NOMO-1 treated with dmso at 0.1 percent for 144 hours (cell line): ENCODE results near the gene TNNC1.

Source experiments
- DNase-seq: peaks from one replicate; lab custom pipeline; 2025; ENCODE audit not compliant: unreplicated experiment; lab: John Stamatoyannopoulos, UW

Gene TNNC1

GRCh38 chr3:52432691-52433141 is 21.1 kb downstream of the TNNC1 start:
- DNase-seq: no peak

DNA sequence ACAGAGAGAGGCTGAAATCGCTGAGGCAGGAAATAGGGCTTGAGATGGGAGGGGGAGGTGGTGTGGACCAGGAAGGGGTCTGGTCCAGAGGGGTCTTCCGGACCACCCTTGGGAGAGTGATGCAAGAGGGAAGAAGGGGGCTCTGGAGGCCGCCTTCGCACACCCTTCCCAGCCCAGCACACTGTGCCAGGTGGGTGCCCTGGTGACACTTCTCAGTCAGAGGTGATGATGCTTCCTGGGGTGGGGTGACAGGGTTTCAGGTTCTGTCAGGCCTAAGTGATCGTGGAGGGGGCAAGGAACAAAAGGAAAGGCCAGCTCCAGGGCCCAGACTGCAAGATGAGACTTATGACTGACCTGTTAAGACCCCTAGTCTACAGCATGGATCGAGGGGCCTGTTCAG is 21.6 kb downstream of the TNNC1 start:
- no peak for DNase-seq

- no peak for DNase-seq
Observed at GRCh38 chr3:52431459-52432223, 22.2 kb downstream of the TNNC1 start.

GRCh38 chr3:52430416-52430810 is 23.4 kb downstream of the TNNC1 start:
- DNase-seq: no peak

GRCh38 chr3:52429779-52430415 is 23.9 kb downstream of the TNNC1 start:
- no peak for DNase-seq

DNA sequence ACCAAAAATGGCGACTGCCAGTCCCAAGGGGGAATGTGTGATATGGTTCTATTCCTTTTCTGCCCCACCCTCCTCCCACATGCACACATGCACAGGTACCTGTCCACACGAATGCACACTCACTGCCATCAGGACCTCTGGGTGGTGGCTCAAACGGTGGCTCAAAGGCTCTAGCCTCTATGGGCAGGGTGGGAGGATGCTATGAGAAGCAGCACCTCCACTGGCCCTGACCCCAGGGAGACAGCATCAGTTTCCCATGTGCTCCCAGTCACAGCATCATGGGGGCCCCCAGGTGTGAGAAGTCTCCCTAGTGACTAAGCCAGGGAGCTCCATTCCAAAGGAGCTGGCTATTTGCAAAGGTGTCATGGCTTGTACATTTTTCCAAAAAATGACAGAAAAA is 24.8 kb downstream of the TNNC1 start:
- no peak for DNase-seq

GRCh38 chr3:52428151-52429005 is 25.5 kb downstream of the TNNC1 start:
- DNase-seq: no peak

GRCh38 chr3:52423173-52423572 is 30.7 kb downstream of the TNNC1 start:
- DNase-seq: no peak

- no peak for DNase-seq
Observed at GRCh38 chr3:52422669-52423068, 31.2 kb downstream of the TNNC1 start.

GRCh38 chr3:52420388-52420787 is 33.5 kb downstream of the TNNC1 start:
- no peak for DNase-seq

DNA sequence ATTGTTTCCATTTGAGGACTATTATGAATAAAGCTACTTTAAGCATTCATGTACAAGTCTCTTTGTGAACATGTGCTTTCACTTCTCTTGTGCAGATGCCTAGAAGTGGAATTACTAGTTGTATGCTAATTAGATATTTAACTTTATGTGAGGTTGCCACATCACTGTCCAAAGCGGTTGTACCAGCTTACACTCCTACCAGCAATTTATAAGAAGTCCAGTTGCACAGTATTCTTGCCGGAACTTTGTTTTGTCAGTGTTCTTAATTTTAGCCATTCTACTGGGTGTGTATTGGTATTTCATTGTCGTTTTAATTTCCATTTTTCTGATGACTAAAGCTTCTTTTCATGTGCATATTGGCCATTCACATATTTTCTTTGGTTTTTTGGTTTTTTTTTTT is 38.0 kb downstream of the TNNC1 start:
- DNase-seq: no peak

DNA sequence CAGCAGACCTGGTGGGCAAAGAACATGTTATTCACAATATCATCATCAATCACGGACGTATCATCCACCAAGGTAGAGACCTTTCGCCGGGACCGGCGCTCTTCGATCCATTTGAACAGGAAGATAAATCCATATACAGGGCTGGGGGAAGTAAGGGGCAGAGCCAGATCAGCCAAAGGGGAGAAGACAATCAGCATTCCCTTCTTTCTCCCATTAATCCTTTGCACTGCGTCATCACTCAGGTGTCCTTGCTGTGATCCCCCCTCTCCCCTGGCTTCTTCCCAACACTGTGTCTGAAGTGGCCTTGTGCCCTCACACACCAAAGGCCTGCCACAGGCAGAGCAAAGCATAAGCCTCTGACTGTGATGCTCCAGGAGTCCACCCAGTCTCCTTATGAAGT is 45.4 kb downstream of the TNNC1 start:
- DNase-seq: no peak

- no peak for DNase-seq
Observed at GRCh38 chr3:52407779-52408178, 46.1 kb downstream of the TNNC1 start.

DNA sequence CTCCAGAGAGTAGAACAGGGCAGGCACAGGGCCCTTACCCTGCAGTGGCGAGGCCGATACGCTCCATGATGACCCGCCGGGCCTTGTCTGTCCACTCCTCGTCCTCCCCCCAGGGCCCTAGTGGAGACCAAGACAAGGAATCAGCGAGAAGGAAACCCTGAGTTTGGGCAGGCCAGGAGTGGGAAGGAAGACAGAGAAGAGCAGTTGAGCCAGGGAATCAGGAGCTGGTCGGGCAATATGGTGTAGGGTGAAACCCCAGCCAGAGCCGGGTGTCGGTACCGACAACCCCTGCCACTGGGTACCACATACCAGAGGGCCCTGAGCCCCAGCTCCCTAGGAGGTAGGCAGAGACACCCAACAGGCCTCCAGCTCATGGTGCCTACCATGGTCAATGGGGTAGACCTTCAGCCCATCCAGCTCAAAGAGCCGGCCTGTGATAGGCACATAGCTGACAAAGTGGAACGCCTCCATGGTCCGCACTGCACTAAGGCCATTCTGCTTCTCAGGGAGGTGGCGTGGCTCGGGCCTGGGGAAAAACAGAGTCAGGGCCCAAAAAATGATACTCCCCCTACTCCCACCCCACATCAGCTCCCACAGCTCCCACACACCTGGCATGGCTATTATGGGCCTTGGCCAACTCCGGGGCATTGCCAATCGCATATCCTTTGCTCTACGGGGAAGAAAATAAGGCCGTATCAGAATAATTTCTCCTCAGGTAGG is 46.9 kb downstream of the TNNC1 start:
- DNase-seq: no peak

DNA sequence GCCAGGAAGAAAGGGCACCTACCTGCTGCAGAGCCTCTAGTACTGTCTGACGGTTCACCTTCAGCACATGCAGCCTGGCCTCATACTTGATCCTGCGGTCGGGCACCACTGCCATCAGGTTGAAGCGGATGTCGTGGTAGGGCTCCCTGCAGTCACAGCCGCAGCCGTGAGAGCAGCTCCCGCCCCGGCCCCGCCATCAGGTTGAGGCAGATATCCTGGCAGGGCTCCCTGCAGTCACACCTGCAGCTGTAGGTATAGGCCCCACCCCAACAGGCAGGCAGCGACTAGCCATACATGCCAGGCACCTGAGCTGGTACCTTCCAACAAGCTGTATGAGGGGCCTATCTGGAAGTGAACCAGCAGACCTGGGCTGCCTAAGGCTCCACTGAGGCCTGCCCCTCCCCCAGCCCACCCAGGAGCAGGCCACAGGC is 47.6 kb downstream of the TNNC1 start:
- no peak for DNase-seq

DNA sequence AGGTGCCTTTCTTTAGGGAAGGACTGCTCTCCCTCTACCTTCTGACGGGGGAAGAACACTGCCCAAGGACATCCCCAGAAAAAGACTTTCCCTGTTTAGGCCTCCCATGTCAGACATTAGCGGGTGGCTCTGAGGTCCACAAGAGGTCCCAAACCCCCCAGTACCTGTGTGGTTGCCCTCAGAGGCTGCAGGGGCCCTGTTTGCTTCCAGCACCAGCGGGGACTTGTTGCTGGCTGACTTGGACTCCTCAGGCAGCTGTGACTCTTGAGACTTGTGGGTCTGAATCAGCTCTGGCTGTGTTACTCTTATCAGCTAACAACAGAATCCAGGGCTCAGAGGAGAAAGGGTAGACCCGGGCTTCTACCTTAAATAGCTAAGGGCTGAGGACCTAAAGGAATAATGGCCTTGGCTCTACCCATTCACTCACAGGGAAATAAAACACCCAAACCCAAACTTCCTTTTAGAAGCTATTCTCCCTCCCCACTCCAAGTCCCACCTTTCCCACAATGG is 48.2 kb downstream of the TNNC1 start:
- no peak for DNase-seq

- DNase-seq: no peak
Observed at GRCh38 chr3:52405066-52405465, 48.8 kb downstream of the TNNC1 start.

DNA sequence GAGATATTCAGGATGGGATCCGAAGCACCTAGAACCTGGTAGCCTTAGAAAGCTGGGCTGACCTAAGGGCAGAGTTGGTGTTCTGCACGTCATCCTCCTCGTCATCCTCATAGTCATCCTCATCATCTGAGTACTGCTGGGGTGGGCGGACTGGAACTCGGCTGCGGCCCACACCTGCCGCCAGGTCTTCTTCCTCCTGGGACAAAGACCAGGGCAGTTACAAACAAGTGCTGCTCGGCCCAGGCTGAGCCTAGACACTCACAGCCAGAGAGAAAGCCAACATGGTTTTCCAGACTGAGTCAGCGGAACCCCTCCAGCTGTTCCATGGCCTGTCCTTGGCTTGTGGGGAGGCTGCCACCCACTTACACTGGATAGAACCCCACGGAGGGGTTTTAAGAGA is 49.5 kb downstream of the TNNC1 start:
- no peak for DNase-seq

DNA sequence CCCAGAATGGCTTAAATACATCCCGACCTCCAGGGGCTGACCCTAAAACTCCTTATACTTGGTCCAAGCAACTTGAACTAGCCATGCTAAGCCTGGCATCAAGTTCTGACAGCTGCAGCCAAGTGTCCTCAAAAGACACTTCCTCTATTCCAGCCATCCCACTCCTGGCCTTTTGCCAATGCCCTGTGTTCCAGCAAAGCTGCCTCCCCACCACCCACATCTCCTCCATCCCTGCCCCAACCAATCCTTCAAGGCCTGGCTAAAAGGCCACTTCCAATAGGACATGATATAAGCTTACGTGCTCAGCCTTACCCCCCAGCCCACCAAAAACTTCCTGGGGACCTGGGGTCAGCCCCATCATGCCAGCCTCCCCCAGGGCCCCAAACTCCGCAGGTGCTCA is 49.9 kb downstream of the TNNC1 start:
- no peak for DNase-seq

- DNase-seq: no peak
Observed at GRCh38 chr3:52403271-52403841, 50.5 kb downstream of the TNNC1 start.
